ENCODE measurements around the gene ACOX3. TPM values are rescaled to one million over a fixed set of nuclear protein-coding genes. Genes with fewer than 3 reads are reported as not detected.
"Not testable (repeated sequence)": the region's sequence is repeated elsewhere in the genome, so short reads cannot be mapped to it uniquely, and the experiment has no call there.

The ACOX3 gene
- total RNA-seq, 1 donor from 2014 or later, result 74.5 TPM

GRCh38 chr4:8343967-8344331 is 96.6 kb downstream of the ACOX3 start:
- no peak overlapping the region for H3K27ac ChIP-seq
- H3K27me3 ChIP-seq, result no peaks in the 10 kb centered on the region
- DNase-seq (ENCODE audit: low spot score in 2 of 2), result peak in 1 of 2 donors; percentile 43
- intact Hi-C loops (cut with DNase I), result no loop called here
- H3K4me1 ChIP-seq, result peaks cover 11% of the 10 kb centered on the region in 2 donors
- no peak for TF ChIP-seq CTCF (IDR thresholded peaks at IDR 0.05)
- H3K9me3 ChIP-seq, result no peaks in the 10 kb centered on the region
- no peaks in the 10 kb centered on the region for H3K36me3 ChIP-seq
- H3K4me3 ChIP-seq, result no peak overlapping the region

- TF ChIP-seq CTCF (IDR thresholded peaks at IDR 0.05), result no peak
- peaks cover 11% of the 10 kb centered on the region in 2 donors for H3K4me1 ChIP-seq
- no peak overlapping the region for H3K27ac ChIP-seq
- H3K27me3 ChIP-seq, result no peaks in the 10 kb centered on the region
- H3K36me3 ChIP-seq, result no peaks in the 10 kb centered on the region
- intact Hi-C loops (cut with DNase I), result no loop called here
- DNase-seq (ENCODE audit: low spot score in 2 of 2), result peak in 1 of 2 donors; percentile 62
- no peak overlapping the region for H3K4me3 ChIP-seq
- H3K9me3 ChIP-seq, result no peaks in the 10 kb centered on the region
These were observed 97.1 kb downstream of the ACOX3 start for GRCh38 chr4:8343262-8343966.

- no peak overlapping the region for H3K4me3 ChIP-seq
- no peak for TF ChIP-seq CTCF (IDR thresholded peaks at IDR 0.05)
- no peaks in the 10 kb centered on the region for H3K9me3 ChIP-seq
- H3K27me3 ChIP-seq, result no peaks in the 10 kb centered on the region
- no peak overlapping the region for H3K27ac ChIP-seq
- peak in 1 of 2 donors; percentile 60 for DNase-seq (ENCODE audit: low spot score in 2 of 2)
- intact Hi-C loops (cut with DNase I), result no loop called here
- peaks cover 11% of the 10 kb centered on the region in 2 donors for H3K4me1 ChIP-seq
- H3K36me3 ChIP-seq, result no peaks in the 10 kb centered on the region
These were observed 97.8 kb downstream of the ACOX3 start for GRCh38 chr4:8342651-8343261.

- Histone ChIP-seq H3K36me3 (no peaks in the 10 kb centered on the region), H3K27me3 (no peaks in the 10 kb centered on the region), H3K9me3 (no peaks in the 10 kb centered on the region), H3K4me3 (no peak overlapping the region), H3K4me1 (peaks cover 8 to 9% of the 10 kb centered on the region in 2 donors), H3K27ac (no peak overlapping the region)
- intact Hi-C loops (cut with DNase I), result no loop called here
- no peak for TF ChIP-seq CTCF (IDR thresholded peaks at IDR 0.05)
- DNase-seq (ENCODE audit: low spot score in 2 of 2), result peak in 1 of 2 donors; percentile 60
These were observed 98.8 kb downstream of the ACOX3 start for GRCh38 chr4:8341691-8342090.

GRCh38 chr4:8341281-8341680 is 99.2 kb downstream of the ACOX3 start:
- H3K4me3 ChIP-seq; intact Hi-C loops (cut with DNase I); H3K36me3 ChIP-seq; H3K4me1 ChIP-seq; DNase-seq (ENCODE audit: low spot score in 2 of 2); H3K27me3 ChIP-seq; H3K9me3 ChIP-seq: not testable (repeated sequence)
- peak overlapping the region in 1 of 2 donors; percentile 67 for H3K27ac ChIP-seq

GRCh38 chr4:8340781-8341241 is 99.7 kb downstream of the ACOX3 start:
- no peaks in the 10 kb centered on the region for H3K27me3 ChIP-seq
- H3K4me3 ChIP-seq, result no peak overlapping the region
- H3K27ac ChIP-seq, result peak overlapping the region; percentile 43 to 67
- TF ChIP-seq CTCF (IDR thresholded peaks at IDR 0.05), result no peak
- intact Hi-C loops (cut with DNase I), result no loop called here
- H3K9me3 ChIP-seq, result no peaks in the 10 kb centered on the region
- peak in 1 of 2 donors; percentile 73 for DNase-seq (ENCODE audit: low spot score in 2 of 2)
- H3K36me3 ChIP-seq, result no peaks in the 10 kb centered on the region
- peaks cover 6 to 8% of the 10 kb centered on the region in 2 donors for H3K4me1 ChIP-seq

Measured in ascending aorta (tissue), 2 donors.